Muscle of leg (tissue), 11 donors: ENCODE data around the gene OLR1. TPM values are rescaled to one million over a fixed set of nuclear protein-coding genes. Genes with fewer than 3 reads are reported as not detected.

ENCODE experiments used
- DNase-seq: peaks from one replicate; pipeline ENCODE4 v3.0.0; 2013
- H3K27ac ChIP-seq: one replicate; pipeline ENCODE4 v1.5.1; 2013; ENCODE audit warnings: mild to moderate bottlenecking, low read length, control low read depth
- H3K27me3 ChIP-seq: one replicate; pipeline ENCODE4 v1.6.1; 2013; ENCODE audit warnings: low read length; ENCODE audit not compliant: control insufficient read depth, insufficient read depth
- H3K36me3 ChIP-seq: one replicate; pipeline ENCODE4 v1.6.1; 2013; ENCODE audit warnings: low read length; ENCODE audit not compliant: control insufficient read depth, insufficient read depth
- H3K4me1 ChIP-seq: one replicate; pipeline ENCODE4 v1.6.1; 2013; ENCODE audit warnings: low read length; ENCODE audit not compliant: control insufficient read depth, insufficient read depth
- H3K4me3 ChIP-seq: one replicate; pipeline ENCODE4 v1.5.1; 2013; ENCODE audit warnings: low read length, control low read depth
- H3K9me3 ChIP-seq: replicated peaks from 2 replicates; pipeline ENCODE4 v1.6.1; 2013; ENCODE audit warnings: low read depth, low read length; ENCODE audit not compliant: control insufficient read depth
- WGBS: methylation state at CpG from one replicate; pipeline ENCODE4 v1.1.5; 2013; ENCODE audit warnings: missing lambda C conversion rate; ENCODE audit not compliant: insufficient coverage; 5-methylcytosine and 5-hydroxymethylcytosine counted together
- polyA plus RNA-seq, 8 donors: library from polyadenylated mRNA; unstranded; fragments of 120-200 nt; gene quantifications; one replicate each; pipeline versions ENCODE4 v1.2.1 to v1.2.3, GENCODE V29; 2013; ENCODE audit warnings: inconsistent platforms in 1 of 8, low replicate concordance in 1 of 8; ENCODE audit not compliant: insufficient read length in 8 of 8, insufficient read depth in 1 of 8
- total RNA-seq: library from RNA; stranded (reverse); fragments of 120-200 nt; gene quantifications from one replicate; pipeline ENCODE4 v1.2.4, GENCODE V29; 2013

The OLR1 gene
- total and polyA plus RNA-seq, 9 donors = 0.13 to 2.0 (median 0.56) TPM

DNA sequence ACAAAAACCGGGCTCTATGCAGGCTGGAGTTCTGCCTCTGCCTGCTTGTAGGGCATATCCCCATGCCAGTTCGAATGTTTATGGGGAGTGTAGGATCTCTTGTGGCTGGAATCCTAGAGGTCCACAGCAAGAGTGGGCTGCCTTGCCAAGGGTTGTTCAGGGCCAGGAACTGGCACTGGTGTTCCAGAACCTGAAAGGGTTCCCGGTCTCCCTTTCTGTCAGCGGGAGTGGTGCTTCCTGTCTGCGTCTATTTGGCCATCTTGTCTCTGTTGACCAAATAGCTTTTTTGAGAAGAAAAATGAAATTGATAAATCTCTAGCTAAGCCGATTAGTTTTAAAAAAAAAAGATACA, 17.8 kb downstream of the OLR1 start:
- 67% methylated on average over 1 of the region's 6 CpGs for WGBS
- Histone ChIP-seq H3K27me3 (peaks cover 4% of the 10 kb centered on the region), H3K4me1 (peaks cover 7% of the 10 kb centered on the region), H3K27ac (peak overlapping the region; percentile 82), H3K4me3 (peak overlapping the region; percentile 69), H3K9me3 (no peaks in the 10 kb centered on the region), H3K36me3 (no peaks in the 10 kb centered on the region)
- DNase-seq = no peak

DNA sequence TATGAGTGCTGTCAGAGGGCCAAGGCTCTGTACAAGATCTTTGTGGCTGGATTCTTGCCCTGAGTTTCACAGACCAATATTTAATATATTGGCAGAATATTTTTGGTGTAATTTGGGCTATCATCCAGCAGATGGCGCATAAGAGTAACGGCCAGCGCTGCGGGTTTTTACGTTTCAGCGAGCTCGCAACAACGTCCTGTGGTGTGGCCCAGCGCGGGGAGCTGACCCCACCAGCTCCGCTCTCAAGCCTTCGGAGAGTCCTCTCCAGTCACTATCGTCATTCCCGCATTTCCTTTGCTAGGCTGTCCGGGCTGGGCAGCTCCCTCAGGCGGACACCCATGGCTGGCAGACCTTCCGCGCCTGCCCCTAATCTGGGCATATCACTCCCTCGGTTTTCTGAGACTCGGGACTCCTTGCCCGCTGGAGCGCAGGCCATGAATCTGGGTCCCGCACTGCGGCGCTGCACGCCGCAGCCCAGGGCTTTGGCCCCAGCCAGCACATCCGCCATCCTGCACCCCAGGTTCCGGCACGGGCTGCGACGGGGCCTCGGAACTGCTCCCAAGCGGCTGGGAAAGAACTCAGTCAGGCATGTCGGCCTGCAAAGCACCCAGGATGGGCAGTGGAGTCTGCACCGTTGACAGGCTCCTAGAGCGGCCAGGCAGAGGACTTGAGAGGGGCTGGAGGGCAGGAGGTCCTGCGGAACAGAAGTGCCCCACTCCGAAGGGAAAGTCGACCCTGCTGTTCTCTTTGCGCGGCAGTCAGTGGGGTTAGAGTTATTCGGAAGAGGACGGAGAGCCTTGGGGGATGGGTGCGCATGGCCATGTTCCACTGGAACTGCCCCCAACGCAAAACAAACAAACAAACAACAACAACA, 18.4 kb downstream of the OLR1 start:
- no peaks in the 10 kb centered on the region for H3K9me3 ChIP-seq
- H3K4me1 ChIP-seq = peaks cover 7% of the 10 kb centered on the region
- H3K36me3 ChIP-seq = no peaks in the 10 kb centered on the region
- under 1% methylated on average over 36 of the region's 46 CpGs for WGBS
- peaks cover 4% of the 10 kb centered on the region for H3K27me3 ChIP-seq
- DNase-seq = peak; percentile 83
- peak overlapping the region; percentile 82 for H3K27ac ChIP-seq
- peak overlapping the region; percentile 69 for H3K4me3 ChIP-seq

DNA sequence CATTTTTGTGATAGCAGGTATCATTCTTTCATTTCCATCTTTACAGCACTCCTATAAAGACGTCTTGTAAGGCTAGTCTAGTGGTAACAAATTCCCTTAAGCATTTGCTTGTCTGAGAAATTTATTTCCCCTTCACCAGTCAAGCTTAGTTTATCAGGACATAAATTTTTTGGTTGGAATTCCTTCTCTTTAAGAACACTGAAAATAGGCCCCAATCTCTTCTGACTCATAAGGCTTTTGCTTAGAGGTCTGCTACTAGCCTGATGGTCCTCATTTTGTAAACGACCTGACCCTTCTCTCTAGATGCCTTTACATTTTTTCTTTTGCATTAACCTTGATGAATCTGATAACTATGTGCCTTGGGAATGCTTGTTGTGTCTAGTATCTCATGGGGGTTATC, 20.3 kb downstream of the OLR1 start:
- Histone ChIP-seq H3K4me3 (no peak overlapping the region), H3K36me3 (no peaks in the 10 kb centered on the region), H3K9me3 (no peaks in the 10 kb centered on the region), H3K27ac (no peak overlapping the region), H3K4me1 (peaks cover 7% of the 10 kb centered on the region), H3K27me3 (peaks cover 4% of the 10 kb centered on the region)
- WGBS = no CpG with 5 or more reads among the region's 2 CpGs
- no peak for DNase-seq

DNA sequence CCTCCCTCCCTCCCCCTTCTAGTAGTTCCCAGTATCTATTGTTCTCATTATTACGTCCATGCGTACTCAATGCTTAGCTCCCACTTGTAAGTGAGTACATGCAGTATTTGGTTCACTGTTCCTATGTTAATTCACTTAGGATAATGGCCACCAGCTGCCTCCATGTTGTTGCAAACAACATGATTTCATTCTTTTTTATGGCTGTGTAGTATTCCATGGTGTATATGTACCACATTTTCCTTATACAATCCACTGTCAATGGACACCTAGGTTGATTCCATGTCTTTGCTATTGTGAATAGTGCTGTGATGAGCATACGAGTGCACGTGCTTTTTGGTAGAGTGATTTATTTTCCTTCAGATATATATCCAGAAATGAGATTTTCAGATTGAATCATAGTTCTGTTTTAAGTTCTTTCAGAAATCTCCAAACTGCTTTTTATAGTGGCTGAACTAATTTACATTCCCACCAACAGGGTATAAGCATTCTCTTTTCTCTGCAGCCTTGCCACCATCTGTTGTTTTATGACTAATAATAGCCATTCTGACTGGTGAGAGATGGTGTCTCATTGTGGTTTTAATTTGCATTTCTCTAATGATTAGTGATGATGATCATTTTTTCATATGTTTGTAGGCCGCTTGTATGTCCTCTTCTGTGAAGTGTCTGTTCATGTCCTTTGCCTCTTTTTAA, 24.1 kb downstream of the OLR1 start:
- H3K27ac ChIP-seq = no peak overlapping the region
- no peaks in the 10 kb centered on the region for H3K4me1 ChIP-seq
- H3K9me3 ChIP-seq = no peaks in the 10 kb centered on the region
- no peak for DNase-seq
- WGBS = no CpG with 5 or more reads among the region's 5 CpGs
- H3K27me3 ChIP-seq = no peaks in the 10 kb centered on the region
- no peaks in the 10 kb centered on the region for H3K36me3 ChIP-seq
- no peak overlapping the region for H3K4me3 ChIP-seq

DNA sequence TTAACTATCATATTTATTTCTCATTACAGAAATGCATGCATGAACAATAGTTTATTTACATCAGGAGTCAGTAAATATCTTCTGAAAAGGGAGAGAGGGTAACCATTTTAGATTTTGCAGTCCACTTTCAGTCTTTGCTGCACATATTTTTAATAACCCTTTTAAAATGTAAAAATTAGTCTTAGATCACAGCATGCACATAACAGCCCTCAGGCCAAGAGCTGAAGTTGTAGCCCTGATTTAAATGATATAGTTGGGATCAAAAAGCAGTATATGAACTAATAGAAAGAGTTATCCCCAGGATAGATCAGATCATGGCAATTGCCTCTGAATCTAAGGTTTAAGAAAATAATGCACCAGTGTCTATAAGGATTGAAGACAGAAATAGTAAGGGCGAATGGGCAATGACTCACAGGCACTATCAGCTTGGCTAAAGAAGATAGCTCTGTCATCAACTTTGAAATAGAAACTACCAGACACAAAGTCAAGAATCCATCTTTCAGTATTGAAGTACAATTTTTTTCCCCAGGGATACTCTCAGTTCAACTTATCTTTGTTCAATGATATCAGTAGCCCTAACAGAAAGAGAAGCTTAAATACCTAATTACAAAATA, 28.8 kb downstream of the OLR1 start:
- Histone ChIP-seq H3K9me3 (no peaks in the 10 kb centered on the region), H3K27ac (no peak overlapping the region), H3K36me3 (no peaks in the 10 kb centered on the region), H3K4me3 (no peak overlapping the region), H3K27me3 (no peaks in the 10 kb centered on the region), H3K4me1 (no peaks in the 10 kb centered on the region)
- no peak for DNase-seq
- WGBS = no CpG with 5 or more reads among the region's 1 CpG

DNA sequence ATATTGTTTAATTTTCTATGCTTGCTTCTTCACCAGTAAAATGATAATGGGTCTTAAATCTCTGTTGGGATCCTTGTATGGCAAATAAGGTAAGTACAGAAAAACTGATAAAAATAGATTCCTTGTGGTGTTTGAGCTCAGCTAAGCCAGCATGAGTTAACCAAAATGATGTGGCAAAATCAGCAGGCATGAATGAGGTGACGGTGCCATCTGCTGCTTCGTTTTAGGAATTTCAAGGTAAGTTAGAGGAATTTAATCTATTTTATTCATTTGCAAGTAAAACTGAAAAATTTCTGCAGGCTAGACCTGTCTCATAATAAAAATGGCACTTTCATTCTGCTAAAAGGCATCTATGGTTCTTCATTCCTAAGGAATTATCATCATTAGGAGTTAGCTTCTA, 31.9 kb downstream of the OLR1 start:
- Histone ChIP-seq H3K36me3 (no peaks in the 10 kb centered on the region), H3K4me1 (no peaks in the 10 kb centered on the region), H3K27ac (no peak overlapping the region), H3K4me3 (no peak overlapping the region), H3K9me3 (no peaks in the 10 kb centered on the region), H3K27me3 (no peaks in the 10 kb centered on the region)
- DNase-seq = peak; percentile 61
- no CpG with 5 or more reads among the region's 2 CpGs for WGBS

DNA sequence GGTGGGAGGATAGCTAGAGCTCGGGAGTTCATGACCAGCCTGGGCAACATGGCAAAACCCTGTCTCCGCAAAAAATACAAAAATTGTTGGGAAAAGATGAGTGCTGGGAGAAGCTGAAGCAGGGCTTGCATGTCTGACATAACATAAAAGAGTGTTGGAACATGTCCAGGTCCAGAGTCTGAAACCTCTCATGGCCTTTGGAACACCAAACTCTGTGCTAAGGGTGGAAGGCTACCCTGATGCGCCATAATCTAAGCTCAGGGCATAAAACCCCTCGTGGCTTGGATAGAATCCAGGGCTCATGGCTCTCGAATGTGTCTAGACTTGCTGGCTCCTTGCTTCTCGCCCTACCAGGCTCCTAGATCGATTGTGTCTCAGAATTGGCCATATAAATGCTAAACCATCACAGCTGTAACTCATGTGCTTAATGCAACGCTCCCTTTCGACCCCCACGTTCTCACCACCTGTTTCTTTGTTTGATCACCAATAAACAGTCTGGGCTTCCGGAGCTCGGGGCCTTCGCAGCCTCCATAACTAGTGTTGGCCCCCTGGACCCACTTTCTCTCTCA, 35.2 kb downstream of the OLR1 start:
- 74% methylated on average over 13 of the region's 13 CpGs for WGBS
- Histone ChIP-seq H3K4me1 (no peaks in the 10 kb centered on the region), H3K36me3 (no peaks in the 10 kb centered on the region), H3K27ac (no peak overlapping the region), H3K4me3 (no peak overlapping the region), H3K27me3 (no peaks in the 10 kb centered on the region), H3K9me3 (no peaks in the 10 kb centered on the region)
- no peak for DNase-seq

DNA sequence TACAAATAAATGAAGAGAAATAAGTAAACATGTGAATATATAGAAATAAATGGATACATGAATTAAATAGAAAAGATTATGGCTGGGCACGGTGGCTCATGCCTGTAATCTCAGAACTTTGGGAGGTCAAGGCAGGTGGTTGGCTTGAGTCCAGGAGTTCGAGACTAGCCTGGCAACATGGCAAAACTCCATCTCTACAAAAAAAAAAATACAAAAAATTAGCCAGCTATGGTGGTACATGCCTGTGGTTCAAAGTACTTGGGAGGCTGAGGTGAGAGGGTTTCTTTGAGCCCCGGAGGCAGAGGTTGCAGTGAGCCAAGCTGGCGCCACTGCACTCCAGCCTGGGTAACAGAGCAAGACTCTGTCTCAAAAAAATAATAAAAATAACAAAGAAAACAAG, 36.8 kb downstream of the OLR1 start:
- H3K4me1 ChIP-seq = no peaks in the 10 kb centered on the region
- no peaks in the 10 kb centered on the region for H3K36me3 ChIP-seq
- no peak for DNase-seq
- H3K4me3 ChIP-seq = no peak overlapping the region
- H3K27ac ChIP-seq = no peak overlapping the region
- no CpG with 5 or more reads among the region's 4 CpGs for WGBS
- no peaks in the 10 kb centered on the region for H3K27me3 ChIP-seq
- H3K9me3 ChIP-seq = no peaks in the 10 kb centered on the region

DNA sequence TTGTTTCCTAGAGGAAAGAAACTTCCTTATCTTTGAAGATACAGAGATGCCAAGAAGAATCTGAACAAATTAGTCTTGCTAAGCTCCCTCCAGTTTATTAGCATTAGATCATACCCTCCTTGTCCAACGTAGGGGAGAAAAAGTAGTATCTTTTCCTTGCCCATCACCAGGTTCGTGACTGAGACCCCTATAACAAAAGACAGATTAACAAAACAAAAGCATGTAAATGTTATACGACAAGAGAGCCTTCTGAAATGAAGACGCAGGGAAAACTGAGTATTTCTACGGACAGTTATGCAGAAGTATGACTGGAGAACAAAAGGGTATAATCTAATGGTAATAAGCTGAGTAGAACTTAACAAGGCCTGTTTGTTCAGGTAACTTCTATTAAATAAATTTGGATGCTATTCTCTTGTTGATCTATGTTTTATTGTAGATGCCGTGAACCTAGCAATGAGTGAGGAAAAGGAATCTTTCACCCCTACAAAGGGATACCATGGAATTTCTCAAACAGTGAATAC, 39.0 kb downstream of the OLR1 start:
- no peaks in the 10 kb centered on the region for H3K9me3 ChIP-seq
- H3K27ac ChIP-seq = no peak overlapping the region
- no peak for DNase-seq
- no peak overlapping the region for H3K4me3 ChIP-seq
- no peaks in the 10 kb centered on the region for H3K36me3 ChIP-seq
- WGBS = 60% methylated on average over 1 of the region's 6 CpGs
- no peaks in the 10 kb centered on the region for H3K27me3 ChIP-seq
- H3K4me1 ChIP-seq = no peaks in the 10 kb centered on the region
